ENCODE data around the gene PTRHD1. TPM values are rescaled to one million over a fixed set of nuclear protein-coding genes. Genes with fewer than 3 reads are reported as not detected.
"Not testable (repeated sequence)": the region's sequence is repeated elsewhere in the genome, so short reads cannot be mapped to it uniquely, and the experiment has no call there.

PTRHD1 gene
- total and polyA plus RNA-seq, 2 donors: 25.3 to 44.0 TPM

DNA sequence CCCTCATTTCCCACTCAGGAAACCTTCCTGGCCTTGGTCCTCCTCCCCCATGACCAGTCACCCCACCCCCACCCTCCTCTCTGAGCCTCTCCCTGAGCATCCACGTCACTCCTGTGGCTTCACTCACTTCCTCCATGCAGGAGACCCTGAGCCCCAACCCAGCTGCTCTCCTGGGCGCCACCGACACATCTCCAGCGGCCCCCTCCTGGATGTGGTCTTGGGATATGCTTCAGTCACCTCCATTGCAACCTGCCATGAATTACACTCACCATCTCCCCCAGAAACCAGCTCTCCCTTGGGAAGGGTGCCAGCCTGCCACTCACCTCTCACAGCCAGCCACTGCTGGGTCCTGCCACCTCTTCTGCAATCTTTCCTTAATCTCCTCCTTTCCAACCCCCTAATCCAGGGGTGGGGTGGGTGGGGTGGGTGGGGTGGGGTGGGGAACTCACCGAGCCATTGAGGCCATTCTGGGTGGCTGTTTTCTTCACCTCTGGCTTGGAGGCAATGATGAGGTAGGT, 44.9 kb upstream of the PTRHD1 start:
- Histone ChIP-seq H3K36me3 (ENCODE audit: control insufficient read depth in 2 of 2, insufficient read depth in 2 of 2, low read length in 1 of 2) (peaks cover 18 to 39% of the 10 kb centered on the region in 2 donors), H3K4me3 (ENCODE audit: low read length in 2 of 2) (no peak overlapping the region), H3K27me3 (ENCODE audit: control insufficient read depth in 2 of 2, insufficient read depth in 1 of 2, low read length in 1 of 2) (no peaks in the 10 kb centered on the region), H3K27ac (ENCODE audit: low read depth in 1 of 2, low read length in 1 of 2) (no peak overlapping the region), H3K9me3 (ENCODE audit: control insufficient read depth in 2 of 2, insufficient read depth in 1 of 2, low read length in 1 of 2) (no peaks in the 10 kb centered on the region), H3K4me1 (ENCODE audit: control insufficient read depth in 2 of 2, insufficient read depth in 2 of 2, low read length in 2 of 2) (no peaks in the 10 kb centered on the region)
- DNase-seq (ENCODE audit: low read depth in 6 of 9, low spot score in 9 of 9): no peak
- WGBS: 92% methylated on average over 5 of the region's 5 CpGs

DNA sequence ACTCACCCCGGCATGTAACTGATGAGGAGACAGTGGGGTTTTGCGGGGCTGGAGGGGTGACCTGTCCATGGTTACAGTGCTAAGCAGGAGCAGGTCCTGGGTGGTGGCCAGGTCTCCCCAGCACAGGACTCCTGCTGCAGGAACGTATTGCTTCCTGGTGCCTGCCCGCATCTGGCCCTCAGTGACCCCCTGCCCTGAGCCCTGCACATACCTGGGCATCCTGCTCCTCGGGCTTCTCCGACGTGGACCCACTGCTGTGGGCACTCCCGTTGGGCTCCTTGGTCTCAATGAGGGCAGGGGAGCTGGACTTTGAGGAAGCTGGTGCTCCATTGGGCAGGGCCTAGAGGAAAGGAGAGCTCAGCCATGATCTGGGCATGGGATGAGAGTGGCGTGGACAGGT, 43.5 kb upstream of the PTRHD1 start:
- H3K27ac ChIP-seq (ENCODE audit: low read depth in 1 of 2, low read length in 1 of 2): no peak overlapping the region
- DNase-seq (ENCODE audit: low read depth in 6 of 9, low spot score in 9 of 9): no peak
- H3K4me1 ChIP-seq (ENCODE audit: control insufficient read depth in 2 of 2, insufficient read depth in 2 of 2, low read length in 2 of 2): peaks cover 0 to 4% of the 10 kb centered on the region in 2 donors
- H3K36me3 ChIP-seq (ENCODE audit: control insufficient read depth in 2 of 2, insufficient read depth in 2 of 2, low read length in 1 of 2): peaks cover 18 to 35% of the 10 kb centered on the region in 2 donors
- 97% methylated on average over 9 of the region's 9 CpGs for WGBS
- no peaks in the 10 kb centered on the region for H3K9me3 ChIP-seq (ENCODE audit: control insufficient read depth in 2 of 2, insufficient read depth in 1 of 2, low read length in 1 of 2)
- no peak overlapping the region for H3K4me3 ChIP-seq (ENCODE audit: low read length in 2 of 2)
- H3K27me3 ChIP-seq (ENCODE audit: control insufficient read depth in 2 of 2, insufficient read depth in 1 of 2, low read length in 1 of 2): no peaks in the 10 kb centered on the region

DNA sequence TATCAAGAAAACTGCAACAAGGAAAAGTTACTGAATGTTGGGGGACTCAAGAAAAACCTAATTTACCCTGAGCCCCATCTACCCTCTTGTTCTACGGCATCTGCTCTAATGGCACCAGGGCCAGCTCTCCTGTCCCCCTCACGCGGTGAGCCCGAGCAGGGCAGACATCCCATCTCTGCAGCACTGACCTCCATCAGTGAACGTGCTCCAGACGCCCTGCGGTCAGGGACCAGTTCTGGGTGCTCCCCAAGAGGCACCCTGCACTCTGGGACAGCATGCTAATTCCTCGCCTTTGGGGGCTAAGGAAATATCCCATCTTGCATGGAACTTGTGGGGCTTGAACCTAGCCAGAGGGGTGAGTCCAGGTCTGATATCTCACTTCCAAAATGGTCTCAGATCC, 43.0 kb upstream of the PTRHD1 start:
- 92% methylated on average over 8 of the region's 8 CpGs for WGBS
- Histone ChIP-seq H3K36me3 (ENCODE audit: control insufficient read depth in 2 of 2, insufficient read depth in 2 of 2, low read length in 1 of 2) (peaks cover 18 to 31% of the 10 kb centered on the region in 2 donors), H3K4me1 (ENCODE audit: control insufficient read depth in 2 of 2, insufficient read depth in 2 of 2, low read length in 2 of 2) (peaks cover 0 to 4% of the 10 kb centered on the region in 2 donors), H3K9me3 (ENCODE audit: control insufficient read depth in 2 of 2, insufficient read depth in 1 of 2, low read length in 1 of 2) (no peaks in the 10 kb centered on the region), H3K27me3 (ENCODE audit: control insufficient read depth in 2 of 2, insufficient read depth in 1 of 2, low read length in 1 of 2) (no peaks in the 10 kb centered on the region), H3K4me3 (ENCODE audit: low read length in 2 of 2) (no peak overlapping the region), H3K27ac (ENCODE audit: low read depth in 1 of 2, low read length in 1 of 2) (no peak overlapping the region)
- no peak for DNase-seq (ENCODE audit: low read depth in 6 of 9, low spot score in 9 of 9)

DNA sequence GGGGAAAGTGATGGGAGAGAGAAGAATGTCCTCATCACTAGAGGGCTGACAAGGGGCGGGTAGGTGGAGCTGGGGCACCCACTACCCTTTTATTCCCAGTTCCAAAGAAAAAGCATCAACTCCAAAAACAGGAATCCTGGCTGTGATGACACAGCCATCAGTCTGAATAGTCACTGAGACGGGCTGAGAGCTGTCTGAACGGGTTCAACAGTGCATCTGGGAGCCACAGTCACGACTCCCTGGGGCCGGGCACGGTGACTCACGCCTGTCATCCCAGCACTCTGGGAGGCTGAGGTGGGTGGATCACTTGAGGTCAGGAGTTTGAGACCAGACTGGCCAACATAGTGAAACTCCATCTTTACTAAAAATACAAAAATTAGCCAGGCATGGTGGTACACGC, 42.2 kb upstream of the PTRHD1 start:
- not testable (repeated sequence) for H3K4me3 ChIP-seq (ENCODE audit: low read length in 2 of 2); H3K4me1 ChIP-seq (ENCODE audit: control insufficient read depth in 2 of 2, insufficient read depth in 2 of 2, low read length in 2 of 2); H3K9me3 ChIP-seq (ENCODE audit: control insufficient read depth in 2 of 2, insufficient read depth in 1 of 2, low read length in 1 of 2); DNase-seq (ENCODE audit: low read depth in 6 of 9, low spot score in 9 of 9); H3K27ac ChIP-seq (ENCODE audit: low read depth in 1 of 2, low read length in 1 of 2); H3K27me3 ChIP-seq (ENCODE audit: control insufficient read depth in 2 of 2, insufficient read depth in 1 of 2, low read length in 1 of 2)
- H3K36me3 ChIP-seq (ENCODE audit: control insufficient read depth in 2 of 2, insufficient read depth in 2 of 2, low read length in 1 of 2): peaks cover 14 to 27% of the 10 kb centered on the region in 2 donors
- 98% methylated on average over 8 of the region's 8 CpGs for WGBS

DNA sequence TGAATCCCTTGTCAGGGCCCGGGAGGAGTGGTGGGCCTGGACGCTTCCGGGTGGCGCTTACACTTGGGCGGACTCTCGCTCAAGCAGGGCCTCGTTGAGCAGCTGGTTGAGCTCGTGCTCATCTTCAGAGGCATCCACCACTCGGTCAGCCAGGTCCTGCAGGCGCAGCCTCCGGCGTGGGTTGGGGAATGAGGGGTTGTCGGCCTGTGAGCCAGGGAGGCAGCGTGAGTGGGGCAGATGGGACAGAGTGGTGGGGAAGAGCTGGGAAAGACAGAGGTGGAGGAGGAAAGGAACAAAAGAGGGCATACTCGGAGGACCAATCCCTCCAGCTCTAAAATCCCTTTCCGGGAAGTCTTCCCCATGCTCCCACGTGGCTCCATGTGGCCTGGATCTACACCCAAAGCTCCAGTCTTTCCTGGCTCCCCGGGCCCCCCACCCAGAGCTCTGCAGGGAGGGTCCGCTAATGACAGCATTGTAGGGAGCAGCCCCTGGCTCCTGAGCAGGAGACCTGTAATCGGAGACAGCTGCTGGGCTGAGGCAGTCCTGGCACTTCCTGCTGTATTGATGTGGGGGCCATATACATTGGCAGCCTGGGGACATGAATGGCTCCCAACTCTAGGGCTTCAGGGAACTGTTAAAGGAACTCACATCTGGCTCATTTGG, 41.7 kb upstream of the PTRHD1 start:
- 98% methylated on average over 20 of the region's 20 CpGs for WGBS
- DNase-seq (ENCODE audit: low read depth in 6 of 9, low spot score in 9 of 9): no peak
- no peak overlapping the region for H3K4me3 ChIP-seq (ENCODE audit: low read length in 2 of 2)
- H3K36me3 ChIP-seq (ENCODE audit: control insufficient read depth in 2 of 2, insufficient read depth in 2 of 2, low read length in 1 of 2): peaks cover 12 to 24% of the 10 kb centered on the region in 2 donors
- H3K27ac ChIP-seq (ENCODE audit: low read depth in 1 of 2, low read length in 1 of 2): no peak overlapping the region
- no peaks in the 10 kb centered on the region for H3K9me3 ChIP-seq (ENCODE audit: control insufficient read depth in 2 of 2, insufficient read depth in 1 of 2, low read length in 1 of 2)
- H3K4me1 ChIP-seq (ENCODE audit: control insufficient read depth in 2 of 2, insufficient read depth in 2 of 2, low read length in 2 of 2): peaks cover 0 to 4% of the 10 kb centered on the region in 2 donors
- no peaks in the 10 kb centered on the region for H3K27me3 ChIP-seq (ENCODE audit: control insufficient read depth in 2 of 2, insufficient read depth in 1 of 2, low read length in 1 of 2)

DNA sequence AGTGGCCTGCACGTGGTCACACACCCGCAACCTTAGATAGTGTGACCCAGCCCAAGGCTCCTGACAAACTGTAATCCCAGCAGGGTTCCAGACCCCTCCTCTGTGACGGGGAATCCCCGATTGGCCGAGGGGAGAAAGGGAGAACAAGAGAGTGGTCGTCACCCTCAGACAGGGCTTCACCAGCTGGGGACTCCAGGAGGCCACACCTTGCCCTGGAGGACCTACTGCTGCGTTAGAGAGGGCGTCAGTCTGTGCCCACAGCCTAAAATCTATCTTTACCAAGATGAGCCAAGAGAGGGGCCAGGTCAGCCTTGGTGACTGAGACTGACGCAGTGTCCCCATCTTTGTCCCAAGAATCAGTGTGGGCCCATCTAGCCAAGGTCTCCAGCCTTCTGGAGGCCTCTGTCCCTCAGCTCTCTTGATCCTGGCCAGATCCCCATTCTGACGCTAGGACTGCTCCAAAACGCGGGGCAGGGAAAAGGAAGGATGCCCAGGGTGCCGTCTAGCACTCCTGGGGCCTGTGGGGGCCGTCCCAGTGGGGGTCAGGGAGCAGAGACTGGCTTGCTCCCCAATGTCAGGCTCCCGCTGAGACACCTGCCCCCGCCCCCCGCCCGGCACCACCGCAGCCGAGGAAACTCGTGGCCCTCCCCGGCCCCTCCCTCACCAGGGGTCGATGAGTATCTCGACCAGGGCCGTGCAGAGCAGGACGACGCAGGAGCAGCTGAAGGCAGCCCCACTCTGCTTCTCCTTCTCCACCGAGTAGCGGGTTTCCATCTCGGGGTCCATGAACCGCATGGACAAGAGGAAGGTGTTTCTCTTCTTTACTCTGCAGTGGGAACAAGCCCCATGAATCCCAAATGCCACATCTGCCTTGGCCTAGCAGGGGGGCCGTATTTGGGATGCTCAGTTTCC, 40.9 kb upstream of the PTRHD1 start:
- H3K36me3 ChIP-seq (ENCODE audit: control insufficient read depth in 2 of 2, insufficient read depth in 2 of 2, low read length in 1 of 2): peaks cover 14 to 17% of the 10 kb centered on the region in 2 donors
- 98% methylated on average over 32 of the region's 32 CpGs for WGBS
- no peaks in the 10 kb centered on the region for H3K9me3 ChIP-seq (ENCODE audit: control insufficient read depth in 2 of 2, insufficient read depth in 1 of 2, low read length in 1 of 2)

DNA sequence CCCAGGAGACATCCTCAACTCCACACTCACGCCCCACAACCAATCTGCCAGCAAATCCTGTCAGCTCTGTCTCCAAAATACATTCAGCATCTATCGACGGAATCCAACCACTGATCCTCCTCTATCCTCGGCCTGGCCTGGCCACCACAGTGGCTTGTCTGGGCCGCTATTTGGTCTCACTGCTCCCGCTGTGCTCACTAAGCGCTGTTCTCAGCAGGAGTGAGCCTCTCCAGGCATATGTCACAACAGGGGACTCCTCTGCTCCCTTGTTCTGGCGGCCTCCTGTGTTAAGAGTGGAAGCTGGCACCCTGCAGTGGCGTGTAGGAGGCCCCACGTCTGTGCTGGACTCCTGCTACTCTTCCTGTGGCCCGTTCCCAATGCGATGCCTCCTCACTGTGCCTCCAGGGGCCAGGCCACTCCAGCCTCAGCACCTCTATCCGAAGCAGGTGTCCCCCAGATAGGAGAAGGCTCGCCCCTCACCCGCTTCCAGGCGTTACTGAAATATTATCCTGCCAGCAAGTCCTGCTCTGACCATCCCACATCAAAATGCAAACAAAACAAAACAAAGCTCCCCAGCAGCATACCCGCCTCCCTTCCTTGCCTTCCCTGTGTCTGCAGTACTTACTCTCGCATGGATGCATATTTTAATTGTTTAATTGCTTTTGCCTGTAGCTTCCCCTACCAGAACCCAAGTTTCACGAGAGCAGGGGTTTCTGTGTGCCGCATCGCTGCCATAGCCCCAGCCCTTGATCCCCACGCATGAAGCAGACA, 39.9 kb upstream of the PTRHD1 start:
- no peaks in the 10 kb centered on the region for H3K27me3 ChIP-seq (ENCODE audit: control insufficient read depth in 2 of 2, insufficient read depth in 1 of 2, low read length in 1 of 2)
- H3K4me3 ChIP-seq (ENCODE audit: low read length in 2 of 2): no peak overlapping the region
- no peaks in the 10 kb centered on the region for H3K9me3 ChIP-seq (ENCODE audit: control insufficient read depth in 2 of 2, insufficient read depth in 1 of 2, low read length in 1 of 2)
- H3K36me3 ChIP-seq (ENCODE audit: control insufficient read depth in 2 of 2, insufficient read depth in 2 of 2, low read length in 1 of 2): peaks cover 12 to 14% of the 10 kb centered on the region in 2 donors
- H3K27ac ChIP-seq (ENCODE audit: low read depth in 1 of 2, low read length in 1 of 2): no peak overlapping the region
- H3K4me1 ChIP-seq (ENCODE audit: control insufficient read depth in 2 of 2, insufficient read depth in 2 of 2, low read length in 2 of 2): peaks cover 0 to 4% of the 10 kb centered on the region in 2 donors
- 95% methylated on average over 22 of the region's 22 CpGs for WGBS
- DNase-seq (ENCODE audit: low read depth in 6 of 9, low spot score in 9 of 9): no peak

More for the DNA sequence above, 40.9 kb upstream of the PTRHD1 start:
- Histone ChIP-seq H3K4me1 (ENCODE audit: control insufficient read depth in 2 of 2, insufficient read depth in 2 of 2, low read length in 2 of 2) (peaks cover 0 to 4% of the 10 kb centered on the region in 2 donors), H3K27ac (ENCODE audit: low read depth in 1 of 2, low read length in 1 of 2) (no peak overlapping the region), H3K27me3 (ENCODE audit: control insufficient read depth in 2 of 2, insufficient read depth in 1 of 2, low read length in 1 of 2) (no peaks in the 10 kb centered on the region), H3K4me3 (ENCODE audit: low read length in 2 of 2) (no peak overlapping the region)
- no peak for DNase-seq (ENCODE audit: low read depth in 6 of 9, low spot score in 9 of 9)

DNA sequence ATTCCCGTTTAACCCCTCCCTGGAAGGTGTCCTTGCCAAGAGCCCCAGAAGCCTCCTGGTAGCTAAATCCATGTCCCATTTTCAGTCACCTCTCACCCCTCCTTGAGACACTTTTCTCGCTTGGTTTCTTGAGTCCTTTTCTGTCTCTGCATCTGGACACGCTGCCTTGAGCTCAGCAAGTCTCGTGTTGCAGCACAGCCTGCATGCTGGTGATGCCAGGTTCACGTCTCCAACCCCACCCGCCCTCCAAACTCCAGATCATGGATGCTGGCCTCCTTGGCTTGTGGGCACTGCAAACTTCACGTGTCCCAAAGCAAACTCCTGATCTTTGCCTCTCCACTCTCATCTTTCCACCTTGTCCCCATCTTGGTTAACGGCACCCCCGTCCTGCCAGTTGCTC, 39.3 kb upstream of the PTRHD1 start:
- WGBS: 90% methylated on average over 9 of the region's 9 CpGs
- no peak for DNase-seq (ENCODE audit: low read depth in 6 of 9, low spot score in 9 of 9)
- Histone ChIP-seq H3K27me3 (ENCODE audit: control insufficient read depth in 2 of 2, insufficient read depth in 1 of 2, low read length in 1 of 2) (no peaks in the 10 kb centered on the region), H3K36me3 (ENCODE audit: control insufficient read depth in 2 of 2, insufficient read depth in 2 of 2, low read length in 1 of 2) (peaks cover 9 to 13% of the 10 kb centered on the region in 2 donors), H3K27ac (ENCODE audit: low read depth in 1 of 2, low read length in 1 of 2) (no peak overlapping the region), H3K4me1 (ENCODE audit: control insufficient read depth in 2 of 2, insufficient read depth in 2 of 2, low read length in 2 of 2) (peaks cover 0 to 4% of the 10 kb centered on the region in 2 donors), H3K9me3 (ENCODE audit: control insufficient read depth in 2 of 2, insufficient read depth in 1 of 2, low read length in 1 of 2) (no peaks in the 10 kb centered on the region), H3K4me3 (ENCODE audit: low read length in 2 of 2) (no peak overlapping the region)
